Activated T-helper 17 cell treated with anti-CD3 and anti-CD28 coated beads, Interleukin-2, amount 50 U/mL, for 72 hours (primary cell): Measurements from ENCODE around the gene MMP11. TPM values are rescaled to one million over a fixed set of nuclear protein-coding genes. Genes with fewer than 3 reads are reported as not detected.
"Not testable (repeated sequence)": the region's sequence is repeated elsewhere in the genome, so short reads cannot be mapped to it uniquely, and the experiment has no call there.

ENCODE experiments used
- ATAC-seq: fragments of 150-1000 bp; cut with Tn5 transposase; replicated peaks from 2 replicates; pipeline ENCODE4 v1.10.0; 2021; ENCODE audit warnings: mild to moderate bottlenecking, moderate library complexity
- H3K27ac Mint-ChIP-seq: one replicate; pipeline ENCODE4 v1.8.0; 2022; ENCODE audit warnings: mixed read lengths
- H3K27me3 Mint-ChIP-seq: one replicate; pipeline ENCODE4 v1.8.0; 2022; ENCODE audit warnings: mixed read lengths
- H3K36me3 Mint-ChIP-seq: one replicate; pipeline ENCODE4 v1.8.0; 2022; ENCODE audit warnings: low read depth, mild to moderate bottlenecking, mixed read lengths
- H3K4me1 Mint-ChIP-seq: one replicate; pipeline ENCODE4 v1.8.0; 2022; ENCODE audit warnings: mixed read lengths
- H3K4me3 Mint-ChIP-seq: one replicate; pipeline ENCODE4 v1.8.0; 2022; ENCODE audit warnings: mild to moderate bottlenecking, mixed read lengths
- H3K9me3 Mint-ChIP-seq: one replicate; pipeline ENCODE4 v1.8.0; 2022; ENCODE audit warnings: mixed read lengths
- total RNA-seq, 2 donors: library from RNA; stranded (reverse); gene quantifications; one replicate each; pipeline ENCODE4 v1.2.3, GENCODE V29; 2022

MMP11 gene, protein sequence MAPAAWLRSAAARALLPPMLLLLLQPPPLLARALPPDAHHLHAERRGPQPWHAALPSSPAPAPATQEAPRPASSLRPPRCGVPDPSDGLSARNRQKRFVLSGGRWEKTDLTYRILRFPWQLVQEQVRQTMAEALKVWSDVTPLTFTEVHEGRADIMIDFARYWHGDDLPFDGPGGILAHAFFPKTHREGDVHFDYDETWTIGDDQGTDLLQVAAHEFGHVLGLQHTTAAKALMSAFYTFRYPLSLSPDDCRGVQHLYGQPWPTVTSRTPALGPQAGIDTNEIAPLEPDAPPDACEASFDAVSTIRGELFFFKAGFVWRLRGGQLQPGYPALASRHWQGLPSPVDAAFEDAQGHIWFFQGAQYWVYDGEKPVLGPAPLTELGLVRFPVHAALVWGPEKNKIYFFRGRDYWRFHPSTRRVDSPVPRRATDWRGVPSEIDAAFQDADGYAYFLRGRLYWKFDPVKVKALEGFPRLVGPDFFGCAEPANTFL
- under 1 TPM; 0.45 to 0.50 TPM for total RNA-seq

DNA sequence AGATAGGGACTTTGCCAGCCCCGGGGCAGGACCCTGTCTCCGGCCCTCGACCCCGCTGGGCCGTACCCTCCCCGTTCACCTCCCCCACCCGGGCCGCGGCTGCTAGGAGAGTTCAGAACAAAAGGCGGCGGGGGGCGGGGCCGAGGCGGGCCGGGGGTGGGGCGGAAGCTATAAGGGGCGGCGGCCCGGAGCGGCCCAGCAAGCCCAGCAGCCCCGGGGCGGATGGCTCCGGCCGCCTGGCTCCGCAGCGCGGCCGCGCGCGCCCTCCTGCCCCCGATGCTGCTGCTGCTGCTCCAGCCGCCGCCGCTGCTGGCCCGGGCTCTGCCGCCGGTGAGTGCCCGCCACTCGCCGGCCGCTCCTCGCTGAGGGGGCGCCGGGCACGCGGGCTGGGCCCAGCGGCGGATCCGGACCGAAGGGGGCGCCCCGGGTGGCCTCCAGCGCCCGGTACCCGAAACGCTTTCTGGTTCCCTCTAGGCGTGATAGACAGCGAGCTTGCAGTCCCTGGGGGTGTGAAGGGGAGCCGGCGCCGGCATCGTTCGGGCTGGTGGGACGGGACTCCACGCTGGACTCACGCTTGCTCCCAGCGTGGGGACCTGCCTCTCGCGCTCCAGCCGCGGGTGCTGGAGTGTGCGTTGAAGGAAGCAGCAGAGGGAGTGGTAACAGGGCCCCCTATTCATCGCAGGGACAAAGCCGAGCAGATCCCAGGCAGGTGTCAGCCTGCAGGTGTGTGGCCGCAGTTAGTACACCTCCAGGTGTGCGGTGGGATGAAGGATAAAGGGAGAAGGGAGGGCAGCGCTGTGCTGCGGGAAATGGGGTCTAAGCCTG is at the start of gene MMP11:
MMP11 (plus strand) TSS at position 201 of the 825 bp plus-strand sequence; CDS start at position 223, 22 bp downstream.
- H3K27ac Mint-ChIP-seq: no peak within 1 kb of the TSS
- H3K27me3 Mint-ChIP-seq: no peaks in the 10 kb centered on the region
- H3K4me3 Mint-ChIP-seq: peak within 1 kb of the TSS; percentile 55
- H3K36me3 Mint-ChIP-seq: no peaks in the 10 kb centered on the region
- peak; percentile 60 for ATAC-seq
- H3K4me1 Mint-ChIP-seq: no peaks in the 10 kb centered on the region
- H3K9me3 Mint-ChIP-seq: no peaks in the 10 kb centered on the region

DNA sequence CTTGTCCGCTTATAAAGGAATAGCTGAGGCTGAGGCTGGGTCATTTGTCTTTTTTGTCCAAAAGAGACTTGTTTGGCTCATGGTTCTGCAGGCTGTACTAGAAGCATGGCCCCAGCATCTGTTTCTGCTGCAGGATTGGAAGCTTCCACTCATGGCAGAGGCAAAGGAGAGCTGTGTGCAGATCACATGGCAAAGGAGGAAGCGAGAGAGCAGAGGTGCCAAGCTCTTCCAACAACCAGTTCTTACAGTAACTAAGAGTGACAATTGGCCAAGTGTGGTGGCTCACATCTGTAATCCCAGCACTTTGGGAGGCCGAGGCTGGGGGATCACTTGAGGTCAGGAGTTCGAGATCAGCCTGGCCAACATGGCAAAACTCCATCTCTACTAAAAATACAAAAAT is 44.5 kb upstream of the MMP11 start:
- ATAC-seq, H3K4me3 Mint-ChIP-seq: not testable (repeated sequence)

DNA sequence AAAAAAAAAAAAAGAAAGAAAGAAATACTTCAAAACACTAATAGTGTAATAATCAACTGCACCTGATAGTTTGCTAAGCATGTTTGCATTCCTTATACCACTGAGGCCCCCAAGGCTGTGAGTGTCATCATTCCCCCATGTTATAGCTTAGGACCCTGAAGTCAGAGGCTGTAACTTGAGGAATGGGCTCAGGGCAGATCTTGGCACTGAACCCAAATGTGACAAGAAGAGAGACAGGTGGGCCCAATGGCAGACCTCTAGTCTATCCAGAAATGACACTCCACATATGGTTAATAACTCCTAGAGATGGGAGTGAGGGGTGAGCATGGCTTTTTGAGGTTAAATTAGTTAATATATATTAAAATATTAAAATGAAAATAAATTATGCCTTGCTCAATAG is 35.0 kb upstream of the MMP11 start:
- H3K4me3 Mint-ChIP-seq: no peak overlapping the region
- H3K27me3 Mint-ChIP-seq: no peaks in the 10 kb centered on the region
- no peak overlapping the region for H3K27ac Mint-ChIP-seq
- no peaks in the 10 kb centered on the region for H3K4me1 Mint-ChIP-seq
- no peak for ATAC-seq
- no peaks in the 10 kb centered on the region for H3K36me3 Mint-ChIP-seq
- no peaks in the 10 kb centered on the region for H3K9me3 Mint-ChIP-seq

More for the DNA sequence above, 44.5 kb upstream of the MMP11 start:
- not testable (repeated sequence) for H3K27me3 Mint-ChIP-seq, H3K27ac Mint-ChIP-seq, H3K4me1 Mint-ChIP-seq, H3K9me3 Mint-ChIP-seq, H3K36me3 Mint-ChIP-seq

DNA sequence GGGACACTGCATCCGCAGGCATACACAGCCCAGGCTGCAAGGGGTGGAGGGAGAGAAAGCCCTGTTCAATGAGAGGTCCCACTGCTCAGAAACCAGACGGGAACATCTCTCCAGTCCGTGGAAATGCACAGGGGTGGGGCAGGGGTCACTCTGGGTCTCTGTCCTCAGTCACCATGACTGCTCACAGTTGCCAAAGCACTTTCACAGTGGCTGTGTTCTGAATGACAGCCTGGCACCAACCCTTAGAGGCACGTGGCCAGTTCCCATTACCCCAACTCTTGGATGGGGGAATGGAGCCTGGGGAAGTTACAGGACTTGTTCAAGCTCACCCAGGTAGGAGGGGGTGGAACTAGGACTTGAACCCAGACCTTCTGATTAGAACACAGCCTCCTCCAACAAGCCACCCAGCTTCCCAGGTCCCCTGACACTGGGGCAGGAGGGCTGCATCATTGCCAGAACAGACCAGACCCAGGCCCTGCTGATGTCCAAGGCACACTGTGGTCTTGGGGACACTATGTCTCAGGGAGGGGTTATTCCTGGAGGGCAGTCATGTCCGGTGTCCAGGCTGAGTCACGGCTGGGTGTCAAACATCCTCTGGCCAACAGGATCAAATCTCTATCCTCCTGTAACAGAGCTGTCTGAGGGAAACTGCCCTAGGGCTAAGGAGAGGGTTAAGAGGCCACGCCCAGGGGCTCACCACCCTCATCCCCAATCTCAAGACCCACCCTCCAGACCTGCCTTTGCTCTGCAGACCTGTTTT is 30.0 kb upstream of the MMP11 start:
- no peaks in the 10 kb centered on the region for H3K27me3 Mint-ChIP-seq
- no peak overlapping the region for H3K27ac Mint-ChIP-seq
- no peak for ATAC-seq
- no peak overlapping the region for H3K4me3 Mint-ChIP-seq
- H3K9me3 Mint-ChIP-seq: no peaks in the 10 kb centered on the region
- H3K36me3 Mint-ChIP-seq: peaks cover 23% of the 10 kb centered on the region
- H3K4me1 Mint-ChIP-seq: no peaks in the 10 kb centered on the region

DNA sequence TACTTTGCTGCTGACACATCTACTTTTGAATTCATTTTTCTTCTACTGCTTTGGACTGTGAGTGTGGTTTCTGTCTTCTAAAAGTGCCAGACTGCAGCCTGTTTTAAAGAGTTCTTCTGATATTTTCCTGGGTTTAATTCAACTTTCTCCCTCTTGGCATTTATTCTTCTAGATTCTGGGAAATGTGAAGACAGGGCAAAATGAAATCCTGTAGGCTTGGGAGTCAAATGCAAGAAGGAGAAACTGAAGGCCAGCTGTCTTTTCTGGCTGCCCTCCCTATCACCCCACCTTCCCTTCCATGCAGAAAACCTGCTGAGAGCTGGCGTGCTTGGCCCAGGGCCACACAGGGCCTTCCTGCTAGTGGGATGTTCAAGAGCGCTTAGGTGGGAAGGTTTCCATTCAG is 29.3 kb upstream of the MMP11 start:
- no peak overlapping the region for H3K27ac Mint-ChIP-seq
- H3K27me3 Mint-ChIP-seq: no peaks in the 10 kb centered on the region
- H3K4me1 Mint-ChIP-seq: no peaks in the 10 kb centered on the region
- H3K36me3 Mint-ChIP-seq: peaks cover 23% of the 10 kb centered on the region
- H3K9me3 Mint-ChIP-seq: no peaks in the 10 kb centered on the region
- ATAC-seq: no peak
- H3K4me3 Mint-ChIP-seq: no peak overlapping the region

DNA sequence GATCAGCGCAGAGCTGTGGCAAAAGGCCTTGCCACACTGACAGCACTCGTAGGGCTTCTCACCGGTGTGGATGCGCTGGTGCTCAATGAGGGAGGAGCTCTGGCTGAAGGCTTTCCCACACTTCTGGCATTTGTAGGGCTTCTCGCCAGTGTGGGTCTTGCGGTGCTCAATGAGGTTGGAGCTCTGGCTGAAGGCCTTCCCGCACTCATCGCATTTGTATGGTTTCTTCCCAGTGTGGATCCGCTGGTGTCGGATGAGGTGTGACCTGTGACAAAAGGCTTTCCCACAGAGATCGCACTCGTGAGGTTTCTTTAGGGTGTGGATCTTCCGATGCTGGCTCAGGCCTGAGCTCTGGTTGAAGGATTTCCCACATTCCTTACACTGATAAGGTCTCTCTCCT is 28.6 kb upstream of the MMP11 start:
- Mint-ChIP-seq H3K4me1 (no peaks in the 10 kb centered on the region), H3K9me3 (no peaks in the 10 kb centered on the region), H3K36me3 (peaks cover 23% of the 10 kb centered on the region), H3K27ac (no peak overlapping the region), H3K4me3 (no peak overlapping the region), H3K27me3 (no peaks in the 10 kb centered on the region)
- no peak for ATAC-seq

DNA sequence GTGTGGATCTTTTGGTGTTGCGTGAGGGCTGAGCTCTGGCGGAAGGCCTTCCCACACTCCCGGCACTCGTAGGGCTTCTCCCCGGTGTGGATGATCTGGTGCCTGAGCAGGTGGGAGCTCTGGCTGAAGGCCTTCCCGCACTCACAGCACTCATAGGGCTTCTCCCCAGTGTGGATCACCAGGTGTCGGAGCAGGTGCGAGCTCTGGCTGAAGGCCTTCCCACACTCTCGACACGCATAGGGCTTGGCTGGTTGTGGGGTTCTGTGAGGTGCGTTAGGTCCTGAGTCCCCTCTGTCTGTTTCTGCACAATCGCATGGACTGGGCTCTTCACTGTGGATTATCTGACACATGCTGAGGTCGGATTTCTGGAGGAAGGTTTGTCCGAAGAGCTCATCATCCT is 28.2 kb upstream of the MMP11 start:
- H3K27ac Mint-ChIP-seq: no peak overlapping the region
- H3K4me3 Mint-ChIP-seq: no peak overlapping the region
- peaks cover under 1% of the 10 kb centered on the region for H3K4me1 Mint-ChIP-seq
- no peak for ATAC-seq
- no peaks in the 10 kb centered on the region for H3K27me3 Mint-ChIP-seq
- H3K9me3 Mint-ChIP-seq: no peaks in the 10 kb centered on the region
- peaks cover 23% of the 10 kb centered on the region for H3K36me3 Mint-ChIP-seq

DNA sequence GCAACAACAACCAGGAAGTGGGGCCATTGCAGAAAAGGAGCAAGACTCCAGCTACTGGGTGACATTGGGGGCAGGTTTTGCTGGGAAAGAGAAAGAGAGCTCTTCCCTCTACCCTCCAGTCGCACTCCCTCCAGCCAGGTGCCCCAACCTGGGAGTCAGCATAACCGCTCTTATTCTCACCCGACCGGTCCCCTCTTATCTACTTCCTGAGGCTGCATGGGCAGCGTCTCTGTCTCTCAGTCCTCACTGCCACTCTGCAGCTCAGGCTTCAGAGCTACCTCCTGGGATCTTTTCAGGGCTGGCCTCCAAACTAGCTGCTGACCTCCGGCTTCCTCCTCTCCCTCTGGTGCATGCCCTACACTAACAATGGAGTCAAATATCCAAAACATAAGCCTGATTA is 26.9 kb upstream of the MMP11 start:
- H3K4me3 Mint-ChIP-seq: no peak overlapping the region
- no peak for ATAC-seq
- no peaks in the 10 kb centered on the region for H3K9me3 Mint-ChIP-seq
- H3K36me3 Mint-ChIP-seq: peaks cover 23% of the 10 kb centered on the region
- no peak overlapping the region for H3K27ac Mint-ChIP-seq
- peaks cover 12% of the 10 kb centered on the region for H3K4me1 Mint-ChIP-seq
- no peaks in the 10 kb centered on the region for H3K27me3 Mint-ChIP-seq

DNA sequence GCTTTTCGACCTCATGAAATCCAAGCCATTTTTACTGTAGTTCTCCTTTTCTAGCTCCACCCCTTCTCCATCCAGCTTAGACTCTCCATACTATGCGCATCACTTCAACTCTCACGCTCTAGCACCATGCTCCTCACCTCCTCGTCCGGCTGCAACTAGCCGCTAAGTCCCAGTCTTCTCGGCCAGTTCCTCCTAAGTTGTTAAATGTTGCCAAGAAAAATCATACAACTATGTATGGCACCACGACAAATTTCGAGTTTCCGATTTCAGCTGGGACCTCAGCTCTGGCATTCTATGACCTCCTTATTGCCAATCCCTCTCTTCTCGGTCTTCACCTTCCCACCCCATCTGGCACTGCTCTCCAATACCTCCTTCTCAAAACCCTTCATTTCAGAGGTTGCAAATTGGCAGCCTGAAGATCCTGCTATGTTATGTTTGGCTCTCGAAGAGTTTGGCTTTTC is 22.8 kb upstream of the MMP11 start:
- ATAC-seq: no peak

DNA sequence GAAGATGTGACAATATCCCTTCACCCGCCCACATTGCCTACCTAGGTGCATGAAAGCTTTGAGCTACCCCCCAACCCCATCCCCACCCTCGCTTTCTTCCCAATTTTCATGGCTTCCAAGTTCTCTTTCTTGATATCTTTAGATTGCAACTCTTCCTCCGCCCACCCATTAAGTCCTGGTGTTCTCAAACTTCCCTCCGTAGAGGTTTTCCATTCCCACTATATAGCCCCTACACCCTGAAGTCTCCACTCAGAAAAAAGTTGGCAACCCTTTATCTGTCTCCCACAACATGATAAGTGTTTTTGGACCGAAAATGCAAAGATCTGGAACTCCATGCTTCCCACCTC is 22.3 kb upstream of the MMP11 start:
- H3K36me3 Mint-ChIP-seq: no peaks in the 10 kb centered on the region
- H3K4me1 Mint-ChIP-seq: peaks cover 12% of the 10 kb centered on the region
- peak overlapping the region; percentile 89 for H3K4me3 Mint-ChIP-seq
- peak overlapping the region; percentile 80 for H3K27ac Mint-ChIP-seq
- no peaks in the 10 kb centered on the region for H3K9me3 Mint-ChIP-seq
- no peak for ATAC-seq
- no peaks in the 10 kb centered on the region for H3K27me3 Mint-ChIP-seq

More for the DNA sequence above, 22.8 kb upstream of the MMP11 start:
- Mint-ChIP-seq H3K36me3 (peaks cover 4% of the 10 kb centered on the region), H3K9me3 (no peaks in the 10 kb centered on the region), H3K4me3 (peak overlapping the region; percentile 89), H3K27me3 (no peaks in the 10 kb centered on the region), H3K27ac (peak overlapping the region; percentile 10), H3K4me1 (peaks cover 12% of the 10 kb centered on the region)

DNA sequence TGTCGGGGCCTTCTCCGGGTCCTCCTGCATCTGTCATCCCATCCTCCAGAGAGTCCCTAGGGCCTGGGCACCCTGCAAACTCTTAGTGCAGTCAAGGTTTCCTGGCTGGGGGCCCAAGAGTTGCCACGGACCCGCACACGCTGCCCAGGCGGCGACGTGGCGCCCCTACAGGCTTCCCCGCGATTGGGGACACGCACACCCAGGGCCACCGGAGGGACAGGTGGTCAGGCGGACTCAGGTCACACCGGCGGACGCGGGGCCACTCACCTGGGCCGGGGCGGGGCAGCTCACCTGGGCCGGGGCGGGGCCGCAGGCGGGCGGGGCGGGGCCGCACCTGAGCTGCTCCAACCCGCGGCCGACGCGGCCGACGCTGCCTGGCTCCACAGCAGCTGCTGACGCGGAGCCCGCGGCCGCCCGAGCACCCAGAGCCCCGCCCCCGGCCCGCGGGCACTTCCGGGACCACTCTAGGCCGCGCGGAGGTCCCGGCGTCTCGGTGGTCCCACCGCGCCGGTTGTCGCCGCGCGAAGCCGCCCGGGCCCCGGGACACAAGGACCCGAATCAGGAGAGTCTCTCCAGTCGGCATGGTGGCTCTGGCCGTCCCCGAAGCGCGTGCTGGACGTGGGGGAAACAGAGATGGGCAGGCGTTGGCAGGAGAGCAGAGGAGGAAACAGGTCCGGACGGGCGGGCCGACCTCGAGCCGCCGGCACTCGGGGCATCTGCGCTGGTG is 21.8 kb upstream of the MMP11 start, which contains the start of gene ZNF70:
ZNF70 (minus strand) TSS at position 399 of the 727 bp plus-strand sequence. CDS start 5,972 bp downstream, outside the sequence.
- H3K4me1 Mint-ChIP-seq: peaks cover 12% of the 10 kb centered on the region
- H3K27me3 Mint-ChIP-seq: no peaks in the 10 kb centered on the region
- peak; percentile 99 for ATAC-seq
- H3K27ac Mint-ChIP-seq: peak within 1 kb of the TSS; percentile 80
- no peaks in the 10 kb centered on the region for H3K9me3 Mint-ChIP-seq
- H3K4me3 Mint-ChIP-seq: peak within 1 kb of the TSS; percentile 89
- H3K36me3 Mint-ChIP-seq: no peaks in the 10 kb centered on the region

DNA sequence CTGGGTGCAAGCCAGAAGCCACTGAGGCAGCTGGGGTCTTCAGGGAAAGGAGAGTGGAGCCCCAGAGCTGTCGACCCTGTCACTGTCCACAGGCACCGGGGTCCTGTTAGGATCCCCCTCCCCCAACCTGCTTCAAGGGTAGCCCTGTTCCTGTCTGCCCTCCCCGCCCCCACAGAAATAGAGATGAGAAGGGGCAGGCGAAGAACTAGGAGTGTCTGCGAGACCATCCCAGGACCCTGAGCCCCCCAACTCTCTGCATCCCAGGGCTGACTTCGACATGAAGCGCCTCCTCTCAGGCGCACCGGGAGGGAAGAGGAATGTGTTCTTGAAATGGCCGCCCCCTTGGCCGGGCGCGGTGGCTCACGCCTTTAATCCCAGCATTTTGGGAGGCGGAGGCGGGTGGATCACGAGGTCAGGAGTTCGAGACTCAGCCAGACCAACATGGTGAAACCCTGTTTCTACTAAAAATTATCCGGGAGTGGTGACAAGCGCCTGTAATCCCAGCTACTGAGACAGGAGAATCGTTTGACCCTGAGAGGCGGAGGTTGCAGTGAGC is 21.1 kb upstream of the MMP11 start:
- Mint-ChIP-seq H3K4me1 (peaks cover 12% of the 10 kb centered on the region), H3K36me3 (no peaks in the 10 kb centered on the region), H3K27ac (no peak overlapping the region)

DNA sequence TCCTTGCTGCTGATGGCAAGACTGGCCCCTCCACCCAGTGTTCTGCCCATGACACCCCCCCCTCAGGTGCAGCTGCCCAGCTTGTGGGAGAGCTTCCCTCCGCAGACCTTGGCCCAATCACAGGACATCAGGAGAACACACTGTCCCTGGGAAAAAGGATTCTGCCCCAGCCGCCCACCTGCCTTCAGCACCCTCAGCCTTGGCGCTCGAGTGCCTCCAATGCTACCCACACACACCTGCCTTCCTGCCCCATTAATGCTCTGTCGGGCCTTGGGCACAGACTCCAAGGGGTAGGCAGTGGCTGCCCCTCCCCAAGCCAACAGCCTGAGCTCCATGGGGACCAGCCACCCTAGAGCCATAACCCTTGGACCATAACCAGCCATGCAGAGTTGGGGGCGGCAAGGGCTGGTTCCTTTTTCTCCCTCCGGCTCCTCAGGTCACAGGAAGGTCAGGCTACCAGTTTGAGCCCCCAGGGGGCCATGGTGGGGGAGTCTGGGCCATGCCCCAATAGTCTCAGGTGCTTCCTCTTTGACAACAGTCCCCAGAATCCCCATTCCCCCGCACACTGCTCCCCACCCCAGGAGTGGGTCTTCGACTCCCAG is 20.5 kb upstream of the MMP11 start:
- Mint-ChIP-seq H3K9me3 (no peaks in the 10 kb centered on the region), H3K27ac (no peak overlapping the region), H3K4me3 (peak overlapping the region; percentile 49), H3K27me3 (no peaks in the 10 kb centered on the region), H3K36me3 (no peaks in the 10 kb centered on the region), H3K4me1 (peaks cover 12% of the 10 kb centered on the region)
- no peak for ATAC-seq

More for the DNA sequence above, 21.1 kb upstream of the MMP11 start:
- Mint-ChIP-seq H3K27me3 (no peaks in the 10 kb centered on the region), H3K9me3 (no peaks in the 10 kb centered on the region), H3K4me3 (peak overlapping the region; percentile 89)
- ATAC-seq: no peak
